ENCODE results near the gene ZNF211.
A peak's percentile ranks its signal among the peaks of the same experiment; 100 is the strongest.

The ZNF211 gene

DNA sequence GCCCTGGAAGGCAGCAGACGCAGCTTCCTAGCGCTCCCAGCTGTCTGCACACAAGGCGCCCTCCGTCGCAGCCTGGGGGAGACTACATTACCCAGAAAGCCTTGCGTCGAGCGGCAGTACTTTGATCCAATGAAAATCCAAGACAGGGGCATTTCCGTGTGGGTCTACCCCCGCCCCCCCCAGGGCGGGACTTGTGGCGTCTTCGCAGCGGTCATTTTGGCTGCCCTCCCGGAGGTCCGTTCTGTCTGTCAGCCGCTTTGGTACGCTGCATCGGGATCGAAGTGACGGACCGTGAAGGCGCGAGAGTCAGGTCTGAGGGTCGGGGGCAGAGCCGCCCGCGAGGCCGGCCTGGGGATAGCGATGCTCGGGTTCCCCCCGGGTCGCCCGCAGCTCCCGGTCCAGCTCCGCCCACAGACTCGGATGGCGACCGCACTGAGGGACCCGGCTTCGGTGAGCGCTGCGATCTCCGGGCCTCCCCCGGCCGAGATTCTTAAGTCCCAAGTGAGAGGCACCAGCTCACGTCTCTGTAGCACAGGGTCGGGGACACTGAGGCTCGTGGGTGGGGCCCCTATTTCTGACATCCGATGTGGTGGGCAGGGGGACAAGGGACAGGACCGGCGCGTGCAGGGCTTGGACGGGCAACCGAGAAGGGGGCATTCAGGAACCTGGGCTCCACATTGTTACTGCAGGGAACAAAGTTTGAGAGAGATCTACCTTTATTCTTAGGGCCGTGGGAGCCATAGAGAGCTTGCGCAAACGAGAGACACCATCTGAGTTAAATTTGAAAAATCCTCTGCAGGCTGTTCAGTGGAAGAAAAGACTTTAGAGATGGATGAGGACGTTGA, at the start of gene ZNF211:
TSS of gene ZNF211 (plus strand) at position 182 of the 845 bp plus-strand sequence. CDS start at position 361, 179 bp downstream.
- TF ChIP-seq POLR2A (IDR thresholded peaks at IDR 0.05; ENCODE audit: low read depth, low read length), result peak; percentile 88
- peak; percentile 74 for FAIRE-seq
- DNase-seq (ENCODE audit: insufficient read length, low spot score), result peak; percentile 95

DNA sequence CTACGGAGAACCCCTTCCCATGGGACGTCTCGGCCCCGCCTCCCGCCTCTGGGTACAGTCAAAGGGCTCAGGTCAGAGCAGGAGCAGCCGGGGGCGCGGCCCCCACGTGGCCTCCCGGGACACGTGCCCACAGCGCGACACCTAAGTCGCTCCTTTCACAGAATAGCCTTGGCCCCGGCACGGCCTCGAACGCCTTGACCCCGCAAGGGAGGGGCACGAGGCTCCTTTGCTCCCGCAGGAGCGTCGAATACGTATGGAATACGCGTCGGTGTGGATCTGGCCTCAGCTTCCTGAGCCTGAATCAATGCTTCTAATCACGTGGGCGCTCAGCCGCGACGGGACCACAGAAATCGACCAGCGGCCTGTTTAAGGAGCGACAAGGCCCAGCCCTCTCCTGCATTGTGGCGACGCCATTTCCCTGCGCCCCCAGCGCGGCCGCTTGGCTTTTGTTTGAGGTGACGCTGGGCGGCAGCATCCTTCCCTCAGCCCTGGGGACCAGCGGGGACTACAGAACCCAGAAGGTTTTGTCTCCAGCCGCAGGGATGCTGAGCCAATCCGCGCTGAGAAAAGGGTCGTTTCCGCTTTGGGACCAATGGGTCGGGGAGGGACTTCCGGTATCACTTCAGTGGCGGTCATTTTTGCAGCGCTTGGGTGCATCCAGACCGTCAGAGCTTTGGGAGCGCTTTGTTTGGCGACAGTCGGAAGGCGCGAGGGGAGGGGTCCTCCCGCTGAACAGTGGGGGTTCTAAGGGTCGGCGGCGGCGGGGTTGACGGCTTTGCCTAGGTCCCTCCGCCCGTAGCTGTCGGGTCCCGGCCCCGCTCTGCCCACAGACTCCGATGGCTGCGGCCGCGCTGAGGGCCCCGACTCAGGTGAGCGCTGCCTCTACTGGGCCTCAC, 49.2 kb upstream of the ZNF211 start, which contains the start of gene ZIK1:
TSS of gene ZIK1 (plus strand) at position 625 of the 896 bp plus-strand sequence. CDS start at position 837, 212 bp downstream.
- no peak; the same call in 1 of the 2 replicates for TF ChIP-seq POLR2A (IDR thresholded peaks at IDR 0.05; ENCODE audit: low read depth, low read length)
- no peak for DNase-seq (ENCODE audit: insufficient read length, low spot score)
- no peak for FAIRE-seq

- TF ChIP-seq POLR2A (IDR thresholded peaks at IDR 0.05; ENCODE audit: low read depth, low read length), result no peak
- DNase-seq (ENCODE audit: insufficient read length, low spot score) (peak; percentile 97), FAIRE-seq (peak; percentile 36)
Measured at GRCh38 chr19:57587529-57587928, 45.4 kb upstream of the ZNF211 start.

DNA sequence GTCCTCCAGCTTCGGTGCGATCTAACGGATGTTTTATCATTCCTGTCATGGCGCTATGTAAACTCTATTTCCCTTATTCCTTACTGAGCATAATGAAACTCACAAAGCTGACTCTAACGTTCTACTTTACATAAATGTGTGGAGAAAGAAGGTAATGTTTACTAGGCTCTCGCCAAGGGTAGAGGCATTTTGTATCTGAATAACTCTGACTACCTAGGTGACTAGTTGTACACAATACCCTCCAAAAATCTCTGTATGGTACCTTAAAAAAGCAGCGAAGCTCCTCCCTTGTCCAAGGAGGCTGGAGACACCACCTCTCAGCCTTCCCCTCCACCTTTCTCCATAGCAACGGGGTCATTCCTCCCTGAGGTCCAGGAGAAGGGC, 33.6 kb upstream of the ZNF211 start:
- DNase-seq (ENCODE audit: insufficient read length, low spot score), result no peak
- no peak for FAIRE-seq

DNA sequence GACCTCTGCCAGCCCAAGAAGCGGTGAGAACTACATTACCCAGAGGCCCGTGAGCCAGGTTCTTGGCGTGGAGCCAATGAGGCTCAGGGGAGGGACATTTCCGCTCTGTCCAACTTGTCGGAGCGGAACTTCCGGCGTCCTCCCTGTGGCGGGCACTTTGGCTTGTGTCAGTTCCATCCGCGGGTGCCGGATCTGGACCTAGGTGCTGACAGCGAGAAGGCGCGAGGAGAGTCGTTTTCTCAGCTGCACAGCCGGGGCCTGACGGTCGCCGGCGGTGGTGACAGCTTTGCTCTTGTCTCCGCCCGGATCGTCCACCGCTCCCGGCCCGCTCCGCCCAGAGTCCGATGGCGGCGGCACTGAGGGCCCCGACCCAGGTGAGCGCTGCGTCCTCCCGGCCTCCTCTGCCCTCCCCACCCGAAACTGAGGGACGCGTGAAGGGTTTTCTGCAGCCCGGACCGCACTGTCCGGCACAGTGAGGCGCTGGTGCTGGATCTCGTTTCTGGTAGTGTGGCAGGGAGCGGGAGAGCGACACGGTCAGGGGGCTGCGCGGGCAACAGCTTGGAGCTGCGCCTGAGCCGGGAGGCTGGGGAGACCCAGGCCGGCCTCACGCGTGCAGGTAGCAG, 33.1 kb upstream of the ZNF211 start, which contains the start of gene ZNF530:
TSS of gene ZNF530 (plus strand) at position 125 of the 623 bp plus-strand sequence. CDS start 4,461 bp downstream, outside the sequence.
- peak; percentile 45 for FAIRE-seq
- DNase-seq (ENCODE audit: insufficient read length, low spot score), result peak; percentile 96
- TF ChIP-seq POLR2A (IDR thresholded peaks at IDR 0.05; ENCODE audit: low read depth, low read length), result peak; percentile 87

More for the DNA sequence above, 33.6 kb upstream of the ZNF211 start:
- TF ChIP-seq POLR2A (IDR thresholded peaks at IDR 0.05; ENCODE audit: low read depth, low read length), result no peak

GRCh38 chr19:57606931-57607330, 26.0 kb upstream of the ZNF211 start:
- FAIRE-seq, result no peak
- TF ChIP-seq POLR2A (IDR thresholded peaks at IDR 0.05; ENCODE audit: low read depth, low read length), result no peak

DNA sequence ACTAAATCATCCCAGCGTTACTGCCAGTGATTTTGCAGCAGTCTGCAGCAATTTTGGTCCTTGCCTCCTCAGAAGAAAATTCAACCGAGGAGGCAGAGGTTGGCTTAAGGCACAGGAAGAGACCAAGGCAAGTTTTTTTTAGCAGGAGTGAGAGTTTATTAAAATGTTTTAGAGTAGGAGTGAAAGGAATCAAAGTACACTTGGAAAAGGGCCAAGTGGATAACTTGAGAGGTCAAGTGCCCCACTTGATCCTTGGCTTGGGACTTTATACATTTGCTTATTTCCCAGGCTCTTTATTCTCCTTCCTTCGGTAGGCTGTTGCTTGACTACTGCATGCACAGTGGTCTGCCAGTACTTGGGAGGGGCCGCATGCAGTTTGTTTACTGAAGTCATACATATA, 21.9 kb upstream of the ZNF211 start:
- no peak for TF ChIP-seq POLR2A (IDR thresholded peaks at IDR 0.05; ENCODE audit: low read depth, low read length)
- no peak for FAIRE-seq
- no peak for DNase-seq (ENCODE audit: insufficient read length, low spot score)

More at GRCh38 chr19:57606931-57607330, 26.0 kb upstream of the ZNF211 start:
- no peak for DNase-seq (ENCODE audit: insufficient read length, low spot score)

DNA sequence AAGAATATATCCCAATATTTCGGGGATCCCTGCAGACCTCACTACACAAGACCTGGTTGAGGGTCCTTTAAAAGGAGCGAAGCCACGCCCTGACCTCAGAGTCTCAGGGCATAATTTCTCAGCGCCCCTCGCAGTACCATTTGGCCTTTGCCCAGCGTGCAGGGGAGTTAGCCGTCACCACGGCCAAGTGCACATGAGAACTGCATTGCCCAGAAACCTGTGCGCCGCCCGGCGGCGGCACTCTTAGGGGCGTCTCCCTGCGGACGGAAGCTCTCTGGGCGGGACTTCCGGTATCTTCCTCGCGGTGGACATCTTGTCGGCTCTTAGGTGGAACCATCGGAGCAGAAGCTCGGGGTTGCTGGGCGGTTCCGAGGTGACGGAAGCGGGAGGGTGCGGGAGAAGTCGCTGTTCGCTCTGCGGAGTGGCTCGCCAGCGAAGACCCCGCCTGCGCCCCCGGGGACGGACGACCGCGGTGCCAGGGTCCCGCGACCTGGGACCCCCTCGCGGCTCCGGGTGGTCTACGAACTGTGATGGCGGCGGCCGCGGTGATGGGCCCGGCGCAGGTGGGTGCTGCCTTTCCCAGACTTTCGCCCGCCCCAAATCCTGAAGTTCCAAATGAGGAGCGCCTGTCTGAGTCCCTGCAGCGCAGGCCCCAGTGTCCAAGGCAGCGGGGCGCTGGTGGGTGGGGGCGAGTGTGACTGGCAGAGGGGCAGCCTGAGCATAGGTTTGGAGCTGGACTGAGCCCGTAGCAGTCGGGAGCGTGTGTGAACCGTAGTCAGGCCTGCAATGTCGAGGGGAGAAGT, 18.8 kb upstream of the ZNF211 start, which contains the start of gene ZNF134:
TSS of gene ZNF134 (plus strand) at position 302 of the 803 bp plus-strand sequence. CDS start 5,227 bp downstream, outside the sequence.
- peak; percentile 71 for TF ChIP-seq POLR2A (IDR thresholded peaks at IDR 0.05; ENCODE audit: low read depth, low read length)
- FAIRE-seq (no peak), DNase-seq (ENCODE audit: insufficient read length, low spot score) (peak; percentile 98)

DNA sequence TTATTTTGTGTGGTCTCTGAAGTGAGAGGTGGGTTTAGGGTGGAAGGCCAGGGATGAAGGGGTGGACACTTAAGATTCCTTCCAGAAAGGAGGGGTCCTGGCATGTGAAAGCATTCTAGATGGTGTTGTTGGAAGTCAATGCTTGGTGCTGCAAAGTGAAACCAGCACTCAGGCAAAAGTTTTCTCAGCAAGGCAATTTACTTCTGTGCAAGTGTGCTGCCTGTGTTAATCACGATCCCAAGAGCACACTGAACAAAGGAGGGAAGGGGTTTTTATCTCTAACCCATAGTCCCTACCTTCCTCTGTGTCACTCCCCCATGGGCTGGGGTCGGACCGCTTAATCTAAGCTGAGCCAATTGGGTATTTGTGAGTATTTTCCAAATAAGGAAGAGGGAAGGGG, 17.6 kb upstream of the ZNF211 start:
- no peak for DNase-seq (ENCODE audit: insufficient read length, low spot score)
- TF ChIP-seq POLR2A (IDR thresholded peaks at IDR 0.05; ENCODE audit: low read depth, low read length), result no peak
- FAIRE-seq, result no peak

- DNase-seq (ENCODE audit: insufficient read length, low spot score), result no peak
- FAIRE-seq, result no peak
- no peak for TF ChIP-seq POLR2A (IDR thresholded peaks at IDR 0.05; ENCODE audit: low read depth, low read length)
Measured at GRCh38 chr19:57620673-57621348, 12.2 kb upstream of the ZNF211 start.

GRCh38 chr19:57623091-57623490, 9.9 kb upstream of the ZNF211 start:
- TF ChIP-seq POLR2A (IDR thresholded peaks at IDR 0.05; ENCODE audit: low read depth, low read length), result no peak
- DNase-seq (ENCODE audit: insufficient read length, low spot score) (no peak), FAIRE-seq (no peak)

DNA sequence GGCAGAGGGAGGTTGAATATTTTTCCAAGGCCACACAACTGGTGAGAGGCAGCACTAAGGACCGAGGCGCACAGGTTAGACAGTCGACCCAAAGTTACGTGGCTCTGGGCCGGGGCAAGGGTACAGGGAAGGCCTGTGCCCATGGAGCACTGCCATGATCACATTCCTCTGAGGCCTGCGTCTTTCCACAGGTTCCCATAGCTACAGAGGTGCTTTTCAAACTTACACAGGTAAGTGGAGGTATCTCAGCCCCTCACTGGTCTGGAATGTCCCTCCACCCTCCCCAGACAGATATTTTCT, 814 bp downstream of the ZNF211 start:
- DNase-seq (ENCODE audit: insufficient read length, low spot score), result no peak
- FAIRE-seq, result no peak
- TF ChIP-seq POLR2A (IDR thresholded peaks at IDR 0.05; ENCODE audit: low read depth, low read length), result no peak

Measured in H54 (cell line).